Stimulated activated effector memory CD8-positive, alpha-beta T cell treated with anti-CD3 and anti-CD28 coated beads, Interleukin-12 subunit alpha, Interleukin-12 subunit beta, amount 100 ng/mL, for 72 hours (primary cell): Measurements from ENCODE around the gene PDE8B.

Experiments used
- ATAC-seq: fragments of 150-1000 bp; cut with Tn5 transposase; 2 replicates; pipeline ENCODE4 v1.10.0; 2021
- DNase-seq, 2 donors: peaks; one replicate each; pipeline ENCODE4 v3.0.0; 2021 to 2022; ENCODE audit warnings: low spot score in 2 of 2
- H3K27ac Mint-ChIP-seq: one replicate; pipeline ENCODE4 v1.8.0; 2022; ENCODE audit warnings: mild to moderate bottlenecking, mixed read lengths
- H3K36me3 Mint-ChIP-seq: one replicate; pipeline ENCODE4 v1.8.0; 2022; ENCODE audit warnings: mild to moderate bottlenecking, mixed read lengths
- H3K4me1 Mint-ChIP-seq: one replicate; pipeline ENCODE4 v1.8.0; 2022; ENCODE audit warnings: mixed read lengths
- H3K4me3 Mint-ChIP-seq: one replicate; pipeline ENCODE4 v1.8.0; 2022; ENCODE audit warnings: mild to moderate bottlenecking, mixed read lengths
- H3K9me3 Mint-ChIP-seq: one replicate; pipeline ENCODE4 v1.8.0; 2022; ENCODE audit warnings: mixed read lengths

The PDE8B gene

GRCh38 chr5:77423022-77423750 lies 212.7 kb downstream of the PDE8B start:
- DNase-seq, result no peak
- Mint-ChIP-seq H3K36me3 (no peaks in the 10 kb centered on the region), H3K4me1 (no peaks in the 10 kb centered on the region), H3K4me3 (no peak overlapping the region), H3K27ac (no peak overlapping the region), H3K9me3 (no peaks in the 10 kb centered on the region)
- no peak for ATAC-seq

- Mint-ChIP-seq H3K27ac (no peak overlapping the region), H3K4me3 (no peak overlapping the region), H3K9me3 (no peaks in the 10 kb centered on the region), H3K4me1 (no peaks in the 10 kb centered on the region), H3K36me3 (no peaks in the 10 kb centered on the region)
- ATAC-seq (peak; percentile 40), DNase-seq (no peak)
These were observed 214.4 kb downstream of the PDE8B start for GRCh38 chr5:77424921-77425320.

GRCh38 chr5:77425420-77425819 lies 214.9 kb downstream of the PDE8B start:
- H3K4me1 Mint-ChIP-seq, result no peaks in the 10 kb centered on the region
- no peaks in the 10 kb centered on the region for H3K9me3 Mint-ChIP-seq
- no peak overlapping the region for H3K4me3 Mint-ChIP-seq
- DNase-seq, result no peak
- H3K27ac Mint-ChIP-seq, result no peak overlapping the region
- no peak for ATAC-seq
- H3K36me3 Mint-ChIP-seq, result no peaks in the 10 kb centered on the region

- Mint-ChIP-seq H3K4me1 (no peaks in the 10 kb centered on the region), H3K9me3 (no peaks in the 10 kb centered on the region)
- ATAC-seq, result no peak
These were observed 215.6 kb downstream of the PDE8B start for GRCh38 chr5:77425998-77426659.

GRCh38 chr5:77426670-77427069 lies 216.2 kb downstream of the PDE8B start:
- Mint-ChIP-seq H3K27ac (no peak overlapping the region), H3K9me3 (no peaks in the 10 kb centered on the region), H3K4me1 (no peaks in the 10 kb centered on the region), H3K4me3 (no peak overlapping the region), H3K36me3 (no peaks in the 10 kb centered on the region)
- no peak for DNase-seq
- ATAC-seq, result no peak

More at GRCh38 chr5:77425998-77426659, 215.6 kb downstream of the PDE8B start:
- no peak for DNase-seq
- Mint-ChIP-seq H3K27ac (no peak overlapping the region), H3K4me3 (no peak overlapping the region), H3K36me3 (no peaks in the 10 kb centered on the region)

DNA sequence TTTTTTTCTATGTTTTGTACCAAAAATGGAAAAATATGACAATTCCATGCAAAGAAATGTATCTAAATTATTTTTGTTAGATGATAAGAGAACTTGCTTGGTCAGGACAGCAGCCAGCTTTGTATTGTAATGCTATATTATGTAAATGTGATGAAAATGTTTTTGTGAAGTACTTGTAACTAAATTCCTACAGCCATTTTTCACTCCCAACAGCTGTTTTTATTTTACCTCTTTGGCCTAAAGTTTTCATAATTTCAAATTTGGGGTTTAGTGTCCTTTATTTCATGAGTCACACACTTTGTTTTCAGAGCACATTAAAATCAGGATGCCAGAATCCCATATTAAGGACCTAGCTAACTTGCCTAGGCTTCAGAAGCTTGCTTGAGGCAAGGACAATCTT lies 217.5 kb downstream of the PDE8B start:
- Mint-ChIP-seq H3K27ac (no peak overlapping the region), H3K36me3 (peaks cover 5% of the 10 kb centered on the region), H3K4me1 (no peaks in the 10 kb centered on the region), H3K9me3 (no peaks in the 10 kb centered on the region), H3K4me3 (no peak overlapping the region)
- ATAC-seq (no peak), DNase-seq (no peak)

GRCh38 chr5:77428526-77428925 lies 218.0 kb downstream of the PDE8B start:
- Mint-ChIP-seq H3K4me3 (no peak overlapping the region), H3K4me1 (no peaks in the 10 kb centered on the region), H3K9me3 (no peaks in the 10 kb centered on the region), H3K36me3 (peaks cover 9% of the 10 kb centered on the region), H3K27ac (no peak overlapping the region)
- ATAC-seq (no peak), DNase-seq (no peak)

- Mint-ChIP-seq H3K27ac (no peak overlapping the region), H3K4me1 (no peaks in the 10 kb centered on the region), H3K9me3 (no peaks in the 10 kb centered on the region), H3K4me3 (no peak overlapping the region), H3K36me3 (peaks cover 20% of the 10 kb centered on the region)
- ATAC-seq (no peak), DNase-seq (no peak)
These were observed 220.2 kb downstream of the PDE8B start for GRCh38 chr5:77430726-77431125.

GRCh38 chr5:77431286-77431685 lies 220.8 kb downstream of the PDE8B start:
- H3K9me3 Mint-ChIP-seq, result no peaks in the 10 kb centered on the region
- no peak for ATAC-seq
- DNase-seq, result no peak
- H3K4me1 Mint-ChIP-seq, result no peaks in the 10 kb centered on the region
- peaks cover 20% of the 10 kb centered on the region for H3K36me3 Mint-ChIP-seq
- no peak overlapping the region for H3K27ac Mint-ChIP-seq
- no peak overlapping the region for H3K4me3 Mint-ChIP-seq

- DNase-seq, result no peak
- Mint-ChIP-seq H3K4me1 (no peaks in the 10 kb centered on the region), H3K9me3 (no peaks in the 10 kb centered on the region), H3K4me3 (no peak overlapping the region), H3K36me3 (peaks cover 20% of the 10 kb centered on the region), H3K27ac (no peak overlapping the region)
- ATAC-seq, result no peak
These were observed 221.2 kb downstream of the PDE8B start for GRCh38 chr5:77431719-77432118.

GRCh38 chr5:77437194-77437593 lies 226.7 kb downstream of the PDE8B start:
- ATAC-seq, result no peak
- Mint-ChIP-seq H3K9me3 (no peaks in the 10 kb centered on the region), H3K27ac (no peak overlapping the region), H3K4me3 (no peak overlapping the region), H3K4me1 (no peaks in the 10 kb centered on the region), H3K36me3 (peaks cover 31% of the 10 kb centered on the region)
- no peak for DNase-seq

DNA sequence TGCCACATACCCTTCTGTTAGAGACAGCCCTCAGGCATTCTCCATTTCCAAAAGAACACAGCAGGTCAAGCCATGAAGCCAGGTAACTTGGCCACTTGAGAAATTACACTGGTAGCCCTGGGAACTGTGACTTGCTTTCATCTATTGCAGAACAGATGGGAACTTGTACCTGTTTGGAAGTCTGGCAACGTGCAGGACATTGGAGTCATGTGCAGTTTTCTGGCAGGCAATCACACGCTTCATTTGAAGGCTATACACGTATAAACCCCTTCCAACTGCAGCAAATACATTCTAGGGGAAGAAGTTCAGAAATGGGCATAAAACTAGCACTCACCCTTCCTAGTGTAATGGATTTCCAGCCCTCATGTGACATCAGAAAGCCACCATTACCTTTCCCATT lies 227.6 kb downstream of the PDE8B start:
- no peak overlapping the region for H3K27ac Mint-ChIP-seq
- H3K9me3 Mint-ChIP-seq, result no peaks in the 10 kb centered on the region
- peaks cover 25% of the 10 kb centered on the region for H3K36me3 Mint-ChIP-seq
- no peaks in the 10 kb centered on the region for H3K4me1 Mint-ChIP-seq
- ATAC-seq (no peak), DNase-seq (no peak)
- no peak overlapping the region for H3K4me3 Mint-ChIP-seq

GRCh38 chr5:77443670-77444069 lies 233.2 kb downstream of the PDE8B start:
- DNase-seq, result no peak
- no peaks in the 10 kb centered on the region for H3K4me1 Mint-ChIP-seq
- ATAC-seq, result no peak
- no peak overlapping the region for H3K4me3 Mint-ChIP-seq
- no peaks in the 10 kb centered on the region for H3K9me3 Mint-ChIP-seq
- peaks cover 24% of the 10 kb centered on the region for H3K36me3 Mint-ChIP-seq
- H3K27ac Mint-ChIP-seq, result no peak overlapping the region

- Mint-ChIP-seq H3K36me3 (peaks cover 24% of the 10 kb centered on the region), H3K9me3 (no peaks in the 10 kb centered on the region), H3K4me3 (no peak overlapping the region), H3K27ac (no peak overlapping the region), H3K4me1 (no peaks in the 10 kb centered on the region)
- ATAC-seq (no peak), DNase-seq (no peak)
These were observed 233.9 kb downstream of the PDE8B start for GRCh38 chr5:77444356-77444755.

GRCh38 chr5:77448831-77449230 lies 238.4 kb downstream of the PDE8B start:
- Mint-ChIP-seq H3K4me3 (no peak overlapping the region), H3K36me3 (peaks cover 20% of the 10 kb centered on the region)

GRCh38 chr5:77449277-77449676 lies 238.8 kb downstream of the PDE8B start:
- Mint-ChIP-seq H3K4me1 (no peaks in the 10 kb centered on the region), H3K4me3 (no peak overlapping the region), H3K36me3 (peaks cover 20% of the 10 kb centered on the region), H3K9me3 (no peaks in the 10 kb centered on the region), H3K27ac (no peak overlapping the region)
- ATAC-seq (no peak), DNase-seq (no peak)

More at GRCh38 chr5:77448831-77449230, 238.4 kb downstream of the PDE8B start:
- DNase-seq, result no peak
- Mint-ChIP-seq H3K4me1 (no peaks in the 10 kb centered on the region), H3K9me3 (no peaks in the 10 kb centered on the region), H3K27ac (no peak overlapping the region)
- no peak for ATAC-seq
